22Rv1 (cell line): Measurements from ENCODE around the gene PRSS21.

Experiments
- ZFX ChIP-seq: fragments of 450-650 bp; IDR thresholded peaks from 2 replicates; pipeline ENCODE4 v1.6.1; 2017; ENCODE audit warnings: antibody characterized with exemption, borderline replicate concordance
- TF ChIP-seq, protein P1 (sequence below): fragments of 450-650 bp; IDR thresholded peaks from 2 replicates; pipeline ENCODE4 v1.5.1; 2017; ENCODE audit warnings: mild to moderate bottlenecking

DNA sequence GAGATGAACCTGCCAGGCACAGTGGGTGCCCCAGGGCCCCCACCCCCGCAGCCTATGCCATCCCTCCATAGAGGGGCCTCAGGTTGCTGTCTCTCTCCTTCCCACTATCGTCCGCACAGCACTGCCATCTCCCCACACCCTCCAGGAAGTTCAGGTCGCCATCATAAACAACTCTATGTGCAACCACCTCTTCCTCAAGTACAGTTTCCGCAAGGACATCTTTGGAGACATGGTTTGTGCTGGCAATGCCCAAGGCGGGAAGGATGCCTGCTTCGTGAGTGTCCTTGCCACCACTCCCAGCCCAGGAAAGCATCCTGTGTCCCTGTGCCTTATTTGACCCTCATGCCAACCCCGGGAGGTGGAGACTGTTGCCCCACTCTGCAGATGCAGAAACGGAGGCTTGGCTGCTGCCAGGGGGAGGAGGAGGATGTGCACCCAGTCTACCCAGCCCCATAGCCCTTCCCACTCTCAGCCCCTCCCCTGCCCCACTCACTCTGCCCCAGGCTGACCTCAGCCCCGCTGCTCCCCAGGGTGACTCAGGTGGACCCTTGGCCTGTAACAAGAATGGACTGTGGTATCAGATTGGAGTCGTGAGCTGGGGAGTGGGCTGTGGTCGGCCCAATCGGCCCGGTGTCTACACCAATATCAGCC is 3.9 kb downstream of the PRSS21 start:
- TF ChIP-seq, protein P1, sequence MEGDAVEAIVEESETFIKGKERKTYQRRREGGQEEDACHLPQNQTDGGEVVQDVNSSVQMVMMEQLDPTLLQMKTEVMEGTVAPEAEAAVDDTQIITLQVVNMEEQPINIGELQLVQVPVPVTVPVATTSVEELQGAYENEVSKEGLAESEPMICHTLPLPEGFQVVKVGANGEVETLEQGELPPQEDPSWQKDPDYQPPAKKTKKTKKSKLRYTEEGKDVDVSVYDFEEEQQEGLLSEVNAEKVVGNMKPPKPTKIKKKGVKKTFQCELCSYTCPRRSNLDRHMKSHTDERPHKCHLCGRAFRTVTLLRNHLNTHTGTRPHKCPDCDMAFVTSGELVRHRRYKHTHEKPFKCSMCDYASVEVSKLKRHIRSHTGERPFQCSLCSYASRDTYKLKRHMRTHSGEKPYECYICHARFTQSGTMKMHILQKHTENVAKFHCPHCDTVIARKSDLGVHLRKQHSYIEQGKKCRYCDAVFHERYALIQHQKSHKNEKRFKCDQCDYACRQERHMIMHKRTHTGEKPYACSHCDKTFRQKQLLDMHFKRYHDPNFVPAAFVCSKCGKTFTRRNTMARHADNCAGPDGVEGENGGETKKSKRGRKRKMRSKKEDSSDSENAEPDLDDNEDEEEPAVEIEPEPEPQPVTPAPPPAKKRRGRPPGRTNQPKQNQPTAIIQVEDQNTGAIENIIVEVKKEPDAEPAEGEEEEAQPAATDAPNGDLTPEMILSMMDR = no peak
- TF ChIP-seq ZFX = no peak
